D721Med (cell line): ENCODE measurements around the gene METTL4.
"Not testable (repeated sequence)": the region's sequence is repeated elsewhere in the genome, so short reads cannot be mapped to it uniquely, and the experiment has no call there.

Experiments used
- DNase-seq: peaks from one replicate; pipeline ENCODE4 v3.0.0; 2011; ENCODE audit warnings: low spot score; ENCODE audit not compliant: insufficient read length
- FAIRE-seq: peaks from 2 replicates; lab custom pipeline; 2011; peaks lifted over from hg19 to GRCh38; lab: Jason Lieb, UNC
- TF ChIP-seq, protein P1 (sequence below): IDR thresholded peaks from 2 replicates; pipeline ENCODE4 v1.5.1; 2012; ENCODE audit warnings: mild to moderate bottlenecking, control low read depth; ENCODE audit not compliant: insufficient read depth; ENCODE audit errors: missing control alignments

Gene METTL4

DNA sequence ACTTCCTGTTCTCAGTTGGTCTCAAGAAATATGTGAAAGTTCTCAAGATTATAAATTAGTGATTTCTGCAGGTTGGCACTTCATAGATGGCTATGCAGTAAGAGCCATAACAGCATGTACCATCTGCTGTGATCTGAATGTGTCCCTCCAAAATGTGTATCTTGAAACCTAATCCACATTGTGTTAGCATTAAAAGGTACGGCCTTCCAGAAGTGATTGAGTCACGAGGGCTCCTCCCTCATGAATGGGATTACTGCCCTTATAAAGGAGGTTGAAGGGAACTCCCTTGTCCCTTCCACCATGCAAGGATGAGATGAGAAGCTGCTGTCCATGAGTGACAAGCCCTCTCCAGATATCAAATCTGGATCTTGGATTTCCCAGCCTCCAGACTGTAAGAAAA is 45.0 kb downstream of the METTL4 start:
- no peak for FAIRE-seq
- TF ChIP-seq, protein P1, sequence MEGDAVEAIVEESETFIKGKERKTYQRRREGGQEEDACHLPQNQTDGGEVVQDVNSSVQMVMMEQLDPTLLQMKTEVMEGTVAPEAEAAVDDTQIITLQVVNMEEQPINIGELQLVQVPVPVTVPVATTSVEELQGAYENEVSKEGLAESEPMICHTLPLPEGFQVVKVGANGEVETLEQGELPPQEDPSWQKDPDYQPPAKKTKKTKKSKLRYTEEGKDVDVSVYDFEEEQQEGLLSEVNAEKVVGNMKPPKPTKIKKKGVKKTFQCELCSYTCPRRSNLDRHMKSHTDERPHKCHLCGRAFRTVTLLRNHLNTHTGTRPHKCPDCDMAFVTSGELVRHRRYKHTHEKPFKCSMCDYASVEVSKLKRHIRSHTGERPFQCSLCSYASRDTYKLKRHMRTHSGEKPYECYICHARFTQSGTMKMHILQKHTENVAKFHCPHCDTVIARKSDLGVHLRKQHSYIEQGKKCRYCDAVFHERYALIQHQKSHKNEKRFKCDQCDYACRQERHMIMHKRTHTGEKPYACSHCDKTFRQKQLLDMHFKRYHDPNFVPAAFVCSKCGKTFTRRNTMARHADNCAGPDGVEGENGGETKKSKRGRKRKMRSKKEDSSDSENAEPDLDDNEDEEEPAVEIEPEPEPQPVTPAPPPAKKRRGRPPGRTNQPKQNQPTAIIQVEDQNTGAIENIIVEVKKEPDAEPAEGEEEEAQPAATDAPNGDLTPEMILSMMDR, result no peak
- DNase-seq, result no peak

DNA sequence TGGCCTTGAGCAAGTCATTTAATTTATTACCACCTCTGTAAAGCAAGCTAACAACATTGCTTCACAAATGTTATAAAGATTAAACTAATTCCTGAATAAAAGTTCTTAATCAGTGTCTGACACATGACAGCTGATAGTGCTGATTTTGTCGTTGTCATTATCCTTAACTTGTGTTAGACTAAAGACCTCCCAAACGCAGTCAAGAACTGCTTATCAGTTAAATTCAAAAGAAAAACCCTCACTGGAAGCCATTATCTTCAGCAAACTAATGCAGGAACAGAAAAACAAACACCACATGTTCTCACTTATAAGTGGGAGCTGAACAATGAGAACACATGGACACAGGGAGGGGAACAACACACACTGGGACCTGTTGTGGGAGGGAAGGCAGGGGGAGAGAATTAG is 46.5 kb downstream of the METTL4 start:
- not testable (repeated sequence) for DNase-seq
- peak; percentile 11 for FAIRE-seq

DNA sequence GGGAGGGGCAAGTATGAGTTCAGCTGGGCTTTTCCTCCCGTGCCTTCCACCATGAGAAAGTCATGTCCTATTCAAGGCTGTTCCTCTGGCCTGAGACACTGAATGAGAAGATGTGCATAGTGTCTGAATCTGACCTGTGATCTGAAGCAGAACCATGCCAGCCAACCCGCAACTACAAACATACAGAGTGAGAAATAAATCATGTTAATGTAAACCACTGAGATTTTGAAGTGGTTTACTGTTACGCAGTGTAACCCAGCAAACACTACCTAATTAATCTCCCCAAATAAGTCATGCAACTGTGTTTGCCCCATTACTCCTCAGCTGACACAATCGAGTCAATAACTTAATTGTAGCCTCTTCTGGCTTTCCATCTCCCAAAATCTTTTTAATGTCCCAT is 49.2 kb downstream of the METTL4 start:
- FAIRE-seq (no peak), DNase-seq (no peak)
- TF ChIP-seq, protein P1, result no peak

DNA sequence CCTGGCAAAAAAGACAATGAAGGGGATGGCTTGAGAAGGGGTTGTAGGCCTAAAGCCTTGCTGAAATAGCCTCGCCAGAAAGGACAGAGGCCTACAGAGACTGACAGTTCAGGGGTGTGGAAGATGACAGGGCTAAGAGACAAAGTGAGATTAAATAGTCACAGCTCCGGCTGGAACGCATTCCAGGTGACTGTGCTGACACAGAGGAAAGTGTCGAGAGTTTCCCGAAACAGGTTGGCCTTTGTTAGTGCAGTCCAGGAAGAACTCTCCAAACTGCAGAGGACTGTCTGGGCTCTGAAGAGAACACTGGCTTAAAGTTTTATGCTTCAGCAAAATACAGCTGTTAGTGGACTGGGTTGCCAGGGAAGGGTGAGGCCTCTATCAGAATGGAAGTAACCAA is 52.8 kb downstream of the METTL4 start:
- no peak for DNase-seq
- FAIRE-seq, result no peak

GRCh38 chr18:2515908-2516625 is 55.2 kb downstream of the METTL4 start:
- FAIRE-seq (no peak), DNase-seq (no peak)
- TF ChIP-seq, protein P1, result no peak

More for the DNA sequence above, 52.8 kb downstream of the METTL4 start:
- TF ChIP-seq, protein P1, result no peak

GRCh38 chr18:2515171-2515787 is 56.0 kb downstream of the METTL4 start:
- DNase-seq (no peak), FAIRE-seq (no peak)
- TF ChIP-seq, protein P1, result no peak

GRCh38 chr18:2513616-2514015 is 57.7 kb downstream of the METTL4 start:
- FAIRE-seq (no peak), DNase-seq (no peak)
- TF ChIP-seq, protein P1, result no peak
